GM23338 (cell line): ENCODE measurements around the gene CACNB2.

Experiments
- TF ChIP-seq, protein P1 (sequence below), 2 experiments: fragments of 200-600 bp in 1 of 2; sonication (generic) in 1 of 2; conservative IDR thresholded peaks; 2 replicates each; pipeline versions ENCODE4 v1.5.1 to v1.6.1; 2016 to 2017; ENCODE audit warnings: antibody characterized with exemption in 2 of 2, low read depth in 2 of 2, mild to moderate bottlenecking in 2 of 2, moderate library complexity in 1 of 2
- TF ChIP-seq, protein P2 (sequence below): IDR thresholded peaks from one replicate; pipeline ENCODE4 v1.6.1; 2018; ENCODE audit warnings: antibody characterized with exemption; ENCODE audit not compliant: unreplicated experiment

DNA sequence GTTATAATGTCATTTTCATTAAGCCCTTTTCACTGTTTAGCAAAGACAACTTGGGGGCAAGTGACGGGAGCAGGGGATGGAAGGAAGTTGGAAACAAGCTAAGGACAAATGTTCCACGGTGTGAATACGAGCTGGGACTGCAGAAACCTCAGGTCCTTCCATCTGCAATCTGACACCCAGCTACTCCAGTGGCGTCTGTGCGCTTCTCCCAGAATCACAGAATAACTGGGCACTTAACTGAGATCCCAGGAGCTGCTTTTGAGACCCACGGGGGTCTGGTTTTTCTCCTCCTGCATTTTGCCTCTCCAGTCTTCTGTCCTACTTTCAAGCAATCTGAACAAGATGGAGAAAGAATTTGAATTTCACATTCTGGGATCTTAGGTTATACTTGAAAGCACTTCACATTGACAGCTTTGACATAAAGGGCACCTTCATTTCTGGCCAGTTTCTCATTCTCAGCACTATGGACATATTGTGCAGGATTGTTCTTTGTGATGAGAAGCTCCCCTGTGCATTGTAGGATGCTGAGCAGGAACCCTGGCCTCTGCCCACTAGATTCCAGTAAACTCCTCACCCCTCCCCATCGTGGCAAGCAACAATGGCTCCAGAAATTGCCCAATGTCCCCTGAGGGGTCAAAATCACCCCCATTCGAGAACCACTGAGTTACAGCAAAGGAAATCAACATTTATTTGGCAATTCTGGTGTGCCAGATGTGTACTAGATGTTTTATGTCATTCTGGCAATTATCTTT is 194.1 kb downstream of the CACNB2 start:
- TF ChIP-seq, protein P1, sequence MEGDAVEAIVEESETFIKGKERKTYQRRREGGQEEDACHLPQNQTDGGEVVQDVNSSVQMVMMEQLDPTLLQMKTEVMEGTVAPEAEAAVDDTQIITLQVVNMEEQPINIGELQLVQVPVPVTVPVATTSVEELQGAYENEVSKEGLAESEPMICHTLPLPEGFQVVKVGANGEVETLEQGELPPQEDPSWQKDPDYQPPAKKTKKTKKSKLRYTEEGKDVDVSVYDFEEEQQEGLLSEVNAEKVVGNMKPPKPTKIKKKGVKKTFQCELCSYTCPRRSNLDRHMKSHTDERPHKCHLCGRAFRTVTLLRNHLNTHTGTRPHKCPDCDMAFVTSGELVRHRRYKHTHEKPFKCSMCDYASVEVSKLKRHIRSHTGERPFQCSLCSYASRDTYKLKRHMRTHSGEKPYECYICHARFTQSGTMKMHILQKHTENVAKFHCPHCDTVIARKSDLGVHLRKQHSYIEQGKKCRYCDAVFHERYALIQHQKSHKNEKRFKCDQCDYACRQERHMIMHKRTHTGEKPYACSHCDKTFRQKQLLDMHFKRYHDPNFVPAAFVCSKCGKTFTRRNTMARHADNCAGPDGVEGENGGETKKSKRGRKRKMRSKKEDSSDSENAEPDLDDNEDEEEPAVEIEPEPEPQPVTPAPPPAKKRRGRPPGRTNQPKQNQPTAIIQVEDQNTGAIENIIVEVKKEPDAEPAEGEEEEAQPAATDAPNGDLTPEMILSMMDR (conservative IDR thresholded peaks at IDR 0.05; ENCODE audit: low read depth in 2 of 2) = no peak
- TF ChIP-seq, protein P2, sequence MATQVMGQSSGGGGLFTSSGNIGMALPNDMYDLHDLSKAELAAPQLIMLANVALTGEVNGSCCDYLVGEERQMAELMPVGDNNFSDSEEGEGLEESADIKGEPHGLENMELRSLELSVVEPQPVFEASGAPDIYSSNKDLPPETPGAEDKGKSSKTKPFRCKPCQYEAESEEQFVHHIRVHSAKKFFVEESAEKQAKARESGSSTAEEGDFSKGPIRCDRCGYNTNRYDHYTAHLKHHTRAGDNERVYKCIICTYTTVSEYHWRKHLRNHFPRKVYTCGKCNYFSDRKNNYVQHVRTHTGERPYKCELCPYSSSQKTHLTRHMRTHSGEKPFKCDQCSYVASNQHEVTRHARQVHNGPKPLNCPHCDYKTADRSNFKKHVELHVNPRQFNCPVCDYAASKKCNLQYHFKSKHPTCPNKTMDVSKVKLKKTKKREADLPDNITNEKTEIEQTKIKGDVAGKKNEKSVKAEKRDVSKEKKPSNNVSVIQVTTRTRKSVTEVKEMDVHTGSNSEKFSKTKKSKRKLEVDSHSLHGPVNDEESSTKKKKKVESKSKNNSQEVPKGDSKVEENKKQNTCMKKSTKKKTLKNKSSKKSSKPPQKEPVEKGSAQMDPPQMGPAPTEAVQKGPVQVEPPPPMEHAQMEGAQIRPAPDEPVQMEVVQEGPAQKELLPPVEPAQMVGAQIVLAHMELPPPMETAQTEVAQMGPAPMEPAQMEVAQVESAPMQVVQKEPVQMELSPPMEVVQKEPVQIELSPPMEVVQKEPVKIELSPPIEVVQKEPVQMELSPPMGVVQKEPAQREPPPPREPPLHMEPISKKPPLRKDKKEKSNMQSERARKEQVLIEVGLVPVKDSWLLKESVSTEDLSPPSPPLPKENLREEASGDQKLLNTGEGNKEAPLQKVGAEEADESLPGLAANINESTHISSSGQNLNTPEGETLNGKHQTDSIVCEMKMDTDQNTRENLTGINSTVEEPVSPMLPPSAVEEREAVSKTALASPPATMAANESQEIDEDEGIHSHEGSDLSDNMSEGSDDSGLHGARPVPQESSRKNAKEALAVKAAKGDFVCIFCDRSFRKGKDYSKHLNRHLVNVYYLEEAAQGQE = no peak
